NCI-H2227 (cell line): ENCODE data around the gene KRTAP12-1.
"Not testable (repeated sequence)": the region's sequence is repeated elsewhere in the genome, so short reads cannot be mapped to it uniquely, and the experiment has no call there.

ENCODE experiments used
- DNase-seq: peaks from one replicate; lab custom pipeline; 2025; ENCODE audit not compliant: unreplicated experiment; lab: John Stamatoyannopoulos, UW

Gene KRTAP12-1

GRCh38 chr21:44699502-44700001, 17.6 kb upstream of the KRTAP12-1 start:
- DNase-seq: no peak

DNA sequence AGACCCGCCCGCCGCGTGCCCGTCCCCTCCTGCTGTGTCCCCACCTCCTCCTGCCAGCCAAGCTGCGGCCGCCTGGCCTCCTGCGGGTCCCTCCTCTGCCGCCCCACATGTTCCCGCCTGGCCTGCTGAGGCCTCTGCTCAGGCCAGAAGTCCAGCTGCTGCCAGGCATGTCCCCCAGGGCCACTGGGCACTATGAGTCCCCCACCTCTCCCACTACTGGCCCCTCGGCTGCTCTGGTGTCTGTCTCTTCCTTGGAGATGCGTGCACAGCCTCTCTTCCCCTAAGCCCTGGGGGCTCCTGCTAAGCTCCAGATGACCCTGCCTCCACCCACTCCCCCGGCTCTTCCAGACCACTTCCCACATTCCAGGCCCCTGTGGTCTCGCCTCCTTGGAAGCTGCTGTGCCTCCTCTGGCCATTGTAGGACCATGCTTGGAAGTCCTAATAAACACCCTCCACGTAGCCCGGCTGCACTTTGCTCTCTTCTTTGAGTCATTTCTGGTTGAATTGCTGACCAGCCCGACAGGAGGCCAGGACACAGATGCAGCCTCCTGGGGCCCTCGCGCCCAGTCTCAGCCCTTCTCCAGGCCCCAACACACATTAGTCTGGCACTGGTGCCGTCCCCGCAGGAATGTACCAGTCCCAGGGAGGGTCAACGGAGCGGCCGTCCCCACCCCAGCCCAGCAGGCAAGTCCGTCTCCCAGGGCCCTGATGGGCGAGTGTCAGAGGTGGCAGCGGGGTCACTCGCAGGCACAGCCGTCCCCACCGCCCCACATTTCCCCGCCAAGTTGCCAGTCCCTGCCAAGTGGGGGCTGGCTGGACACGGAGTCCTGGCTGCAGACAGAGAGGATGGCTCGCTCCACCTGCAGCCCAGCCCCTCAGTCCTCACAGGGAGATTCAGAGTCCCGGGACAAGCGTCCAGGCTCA, 16.1 kb upstream of the KRTAP12-1 start:
- DNase-seq: peak; percentile 18

GRCh38 chr21:44697172-44697810, 15.3 kb upstream of the KRTAP12-1 start, which contains the start of gene KRTAP10-12:
TSS of gene KRTAP10-12 (plus strand) at chr21:44697172. CDS start at chr21:44697202, 30 bp downstream.
- DNase-seq: not testable (repeated sequence)

DNA sequence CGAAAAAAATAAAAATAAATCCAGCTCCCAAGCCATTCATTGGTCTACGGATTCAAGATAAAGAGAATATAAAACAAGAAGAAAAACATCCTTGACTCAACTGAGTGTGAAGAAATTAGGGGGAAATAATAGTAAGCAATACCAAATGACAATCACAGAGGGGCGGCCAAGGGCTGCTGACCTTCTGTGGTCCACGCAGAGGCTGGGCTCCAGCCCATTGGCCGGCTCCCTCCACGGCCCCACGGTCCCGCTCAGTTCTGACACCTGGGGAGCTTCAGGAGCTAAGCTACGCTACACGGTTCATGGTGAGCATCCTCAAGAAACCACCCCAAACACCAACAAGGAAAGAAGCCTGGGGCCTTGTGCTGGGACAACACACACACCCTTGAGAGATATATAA, 14.6 kb upstream of the KRTAP12-1 start:
- DNase-seq: no peak

DNA sequence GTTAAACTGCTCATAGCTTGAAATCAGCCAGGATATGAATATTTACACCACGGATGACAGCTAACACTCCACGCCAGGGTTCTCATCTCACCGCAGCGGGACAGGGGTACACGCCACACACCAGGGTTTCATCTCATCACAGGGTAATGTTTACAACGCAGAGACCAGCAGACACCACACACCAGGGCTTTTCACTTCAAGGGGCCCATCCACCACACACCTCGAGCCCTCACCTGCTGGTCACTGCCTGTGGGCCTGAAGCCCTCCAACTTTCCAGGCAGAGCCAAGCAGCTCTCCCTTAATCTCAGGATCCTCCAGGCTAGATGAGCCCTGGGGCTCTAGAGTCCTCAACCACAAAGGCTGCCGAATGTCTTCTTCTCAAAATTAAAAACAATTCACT, 13.7 kb upstream of the KRTAP12-1 start:
- DNase-seq: no peak

DNA sequence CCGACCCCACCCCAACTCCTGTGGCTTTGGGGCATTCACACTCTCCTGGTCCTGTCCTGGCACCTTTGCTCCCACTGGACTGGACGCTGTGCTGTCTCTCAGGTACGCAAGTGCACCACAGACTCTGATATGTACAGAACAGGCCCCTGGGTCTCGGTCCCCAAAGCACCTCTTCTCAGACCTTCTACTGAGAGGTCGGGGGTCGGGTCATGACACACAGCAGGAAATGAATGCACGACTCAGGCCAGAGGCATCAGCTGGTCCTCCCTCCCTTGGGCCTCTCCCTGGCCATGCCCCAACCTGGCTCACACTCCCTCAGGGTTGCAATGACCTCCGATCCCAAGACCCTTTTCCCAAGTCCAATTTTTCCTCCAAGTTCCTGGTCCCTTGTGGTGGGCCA, 13.2 kb upstream of the KRTAP12-1 start:
- DNase-seq: no peak

- no peak for DNase-seq
Measured at GRCh38 chr21:44694776-44695175, 12.8 kb upstream of the KRTAP12-1 start.

- DNase-seq: no peak
Measured at GRCh38 chr21:44692798-44693512, 11.0 kb upstream of the KRTAP12-1 start.

GRCh38 chr21:44691686-44692085, 9.7 kb upstream of the KRTAP12-1 start:
- no peak for DNase-seq

DNA sequence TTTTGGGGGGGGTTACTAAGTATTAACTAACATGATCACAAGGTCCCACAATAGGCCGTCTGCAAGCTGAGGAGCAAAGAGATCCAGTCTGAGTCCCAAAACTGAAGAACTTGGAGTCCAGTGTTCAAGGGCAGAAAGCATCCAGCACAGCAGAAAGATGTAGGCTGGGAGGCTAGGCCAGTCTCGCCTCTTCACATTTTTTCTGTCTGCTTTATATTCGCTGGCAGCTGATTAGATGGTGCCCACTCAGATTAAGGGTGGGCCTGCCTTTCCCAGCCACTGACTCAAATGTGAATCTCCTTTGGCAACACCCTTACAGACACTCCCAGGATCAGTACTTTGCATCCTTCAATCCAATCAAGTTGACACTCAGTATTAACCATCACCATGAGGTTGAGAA, 7.8 kb upstream of the KRTAP12-1 start:
- not testable (repeated sequence) for DNase-seq

GRCh38 chr21:44687671-44688070, 5.7 kb upstream of the KRTAP12-1 start:
- no peak for DNase-seq

- DNase-seq: no peak
Measured at GRCh38 chr21:44686843-44687561, 5.0 kb upstream of the KRTAP12-1 start.

DNA sequence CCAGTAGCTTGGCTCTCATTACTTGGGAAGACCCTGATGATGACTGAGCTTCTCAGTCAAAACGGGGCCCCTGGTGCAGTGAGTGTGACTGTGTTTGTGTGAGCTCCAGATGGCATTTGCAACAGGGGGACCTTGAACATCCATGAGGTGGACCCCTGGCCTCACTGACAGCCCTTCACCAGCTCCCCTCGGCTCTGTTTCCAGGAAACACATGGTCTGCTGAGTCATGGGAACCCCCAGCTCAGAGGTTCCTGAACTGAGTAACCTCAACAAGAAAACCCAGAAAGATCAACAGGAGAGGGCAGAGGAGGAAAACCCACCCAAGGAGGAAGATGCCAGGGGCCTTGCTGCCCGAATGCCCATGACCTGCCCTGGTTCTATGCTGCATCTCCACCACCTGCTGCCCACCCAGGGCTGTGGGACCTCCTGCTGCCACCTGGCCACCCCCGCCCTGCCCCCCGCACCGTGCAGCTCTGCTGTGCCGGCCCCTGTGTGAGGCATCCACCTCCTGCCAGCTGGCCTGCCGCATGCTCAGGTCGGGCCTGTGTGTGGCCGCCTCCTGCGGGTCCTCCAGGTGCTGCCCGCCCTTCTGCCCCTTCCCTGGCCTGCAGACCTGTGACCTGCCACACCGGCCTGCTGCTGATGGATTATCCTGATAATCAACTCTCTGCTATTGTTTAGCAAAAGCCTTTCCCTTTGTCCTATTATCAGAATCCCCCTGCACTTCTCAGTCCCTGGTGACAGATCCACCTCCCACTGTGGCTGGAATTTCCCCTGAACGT, 4.2 kb upstream of the KRTAP12-1 start:
- no peak for DNase-seq

DNA sequence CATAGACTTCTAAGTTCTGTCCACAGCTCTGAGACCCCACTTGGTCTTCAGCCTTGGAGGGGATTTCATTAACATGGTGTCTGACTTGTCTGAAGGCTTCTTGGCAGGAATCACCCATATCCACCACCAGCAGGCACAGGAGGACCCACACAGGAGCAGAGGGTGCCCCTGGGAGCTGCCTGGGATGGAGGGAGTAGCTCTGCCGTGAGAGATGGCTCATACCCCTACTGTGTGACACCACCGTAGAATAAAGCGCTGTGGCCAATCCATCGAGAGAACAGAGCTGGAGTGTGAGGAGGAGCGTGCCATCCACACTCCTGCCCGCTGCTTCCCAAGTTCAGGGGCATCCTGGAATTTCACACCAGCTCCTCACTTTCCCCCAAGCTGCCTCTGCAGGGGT, 3.1 kb upstream of the KRTAP12-1 start:
- not testable (repeated sequence) for DNase-seq

- DNase-seq: no peak
Measured at GRCh38 chr21:44684483-44684882, 2.5 kb upstream of the KRTAP12-1 start.

DNA sequence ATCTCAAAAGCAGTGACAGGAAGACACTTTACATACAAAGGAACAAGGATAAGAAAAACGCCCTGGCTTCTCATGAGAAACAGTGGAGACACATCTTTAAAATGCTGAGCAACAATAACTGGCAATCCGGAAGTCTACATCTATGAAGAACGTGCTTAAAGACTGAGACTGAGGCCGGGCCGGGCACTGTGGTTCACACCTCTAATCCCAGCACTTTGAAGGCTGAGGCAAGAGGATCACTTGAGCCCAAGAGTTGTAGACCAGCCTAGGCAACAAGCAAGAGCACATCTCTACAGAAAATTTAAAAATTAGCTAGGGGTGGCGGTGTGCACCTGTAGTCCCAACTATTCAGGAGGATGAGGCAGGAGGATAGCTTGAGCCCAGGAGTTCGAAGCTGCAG, 2.1 kb upstream of the KRTAP12-1 start:
- no peak for DNase-seq

GRCh38 chr21:44682580-44683151, 703 bp upstream of the KRTAP12-1 start:
- DNase-seq: no peak

GRCh38 chr21:44681152-44681551, 811 bp downstream of the KRTAP12-1 start:
- DNase-seq: no peak

DNA sequence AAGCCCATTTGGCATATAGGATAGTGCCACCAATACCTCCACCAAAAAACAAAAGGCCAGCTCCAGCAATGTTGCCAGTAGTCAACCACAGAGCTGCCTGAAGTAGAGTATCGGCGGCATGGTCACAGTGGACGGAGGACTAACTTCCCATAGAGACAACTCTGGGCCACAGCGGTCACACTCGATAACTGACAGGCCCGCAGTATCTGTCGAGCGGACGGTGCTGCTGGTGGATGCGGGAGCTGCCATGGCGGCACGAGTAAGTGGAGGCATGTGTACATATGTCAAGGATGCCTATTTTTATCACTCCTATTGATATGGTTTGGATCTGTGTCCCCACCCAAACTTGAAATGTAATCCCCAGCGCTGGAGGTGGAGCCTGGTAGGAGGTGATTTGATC, 4.1 kb downstream of the KRTAP12-1 start:
- DNase-seq: no peak

DNA sequence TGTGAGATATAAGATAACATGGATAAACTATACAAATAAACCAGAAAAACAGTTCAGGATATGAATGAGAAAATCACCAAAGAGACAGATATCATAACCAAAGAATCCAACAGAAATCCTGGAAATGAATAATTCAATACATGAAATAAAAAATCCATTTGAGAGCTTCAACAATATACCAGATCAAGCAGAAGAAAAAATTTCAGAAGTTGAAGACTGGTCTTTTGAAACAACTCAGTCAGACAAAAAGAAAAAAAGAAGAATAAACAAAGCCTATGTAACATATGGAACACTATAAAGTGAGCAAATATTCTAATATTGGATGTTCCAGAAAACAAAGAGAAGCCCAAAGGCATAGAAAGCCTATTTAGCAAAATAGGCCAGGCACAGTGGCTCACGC, 10.1 kb downstream of the KRTAP12-1 start:
- no peak for DNase-seq
